ENCODE data around the gene GZMM.
A peak's percentile ranks its signal among the peaks of the same experiment; 100 is the strongest.

- TF ChIP-seq CTCF (IDR thresholded peaks at IDR 0.05) (no peak), EZH2 (IDR thresholded peaks at IDR 0.05) (peak; percentile 71)
These were observed 45.2 kb downstream of the GZMM start for GRCh38 chr19:588741-589692.

Data from neural progenitor cell (in vitro differentiated cells).